ENCODE data around the gene CD44.

The CD44 gene

GRCh38 chr11:35271031-35271430 is 132.1 kb downstream of the CD44 start:
- DNase-seq = no peak

DNA sequence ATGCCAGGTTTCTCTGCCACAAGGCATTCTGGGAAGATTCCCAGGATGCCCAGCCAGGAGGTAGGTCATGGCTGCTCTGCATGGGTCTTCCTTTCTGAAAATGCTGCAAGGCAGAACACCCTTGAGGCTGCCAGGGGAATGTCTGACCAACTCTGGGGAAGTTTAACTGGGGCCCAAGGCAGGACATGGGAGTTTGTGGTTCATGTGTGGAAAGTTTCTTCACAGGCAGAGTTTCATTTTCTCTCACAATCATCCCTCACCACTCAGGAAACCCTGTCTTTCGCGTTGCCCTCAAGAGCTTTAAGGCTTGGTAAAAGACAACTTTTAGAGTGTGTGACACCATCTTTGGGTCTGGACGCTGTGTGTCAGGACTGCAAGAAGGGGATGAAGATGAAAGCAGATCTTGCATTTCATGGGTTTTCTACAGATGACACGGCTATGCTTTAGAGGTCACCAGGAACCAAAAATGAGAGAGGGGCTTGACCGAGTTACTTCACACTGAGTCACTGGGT is 133.5 kb downstream of the CD44 start:
- no peak for DNase-seq

DNA sequence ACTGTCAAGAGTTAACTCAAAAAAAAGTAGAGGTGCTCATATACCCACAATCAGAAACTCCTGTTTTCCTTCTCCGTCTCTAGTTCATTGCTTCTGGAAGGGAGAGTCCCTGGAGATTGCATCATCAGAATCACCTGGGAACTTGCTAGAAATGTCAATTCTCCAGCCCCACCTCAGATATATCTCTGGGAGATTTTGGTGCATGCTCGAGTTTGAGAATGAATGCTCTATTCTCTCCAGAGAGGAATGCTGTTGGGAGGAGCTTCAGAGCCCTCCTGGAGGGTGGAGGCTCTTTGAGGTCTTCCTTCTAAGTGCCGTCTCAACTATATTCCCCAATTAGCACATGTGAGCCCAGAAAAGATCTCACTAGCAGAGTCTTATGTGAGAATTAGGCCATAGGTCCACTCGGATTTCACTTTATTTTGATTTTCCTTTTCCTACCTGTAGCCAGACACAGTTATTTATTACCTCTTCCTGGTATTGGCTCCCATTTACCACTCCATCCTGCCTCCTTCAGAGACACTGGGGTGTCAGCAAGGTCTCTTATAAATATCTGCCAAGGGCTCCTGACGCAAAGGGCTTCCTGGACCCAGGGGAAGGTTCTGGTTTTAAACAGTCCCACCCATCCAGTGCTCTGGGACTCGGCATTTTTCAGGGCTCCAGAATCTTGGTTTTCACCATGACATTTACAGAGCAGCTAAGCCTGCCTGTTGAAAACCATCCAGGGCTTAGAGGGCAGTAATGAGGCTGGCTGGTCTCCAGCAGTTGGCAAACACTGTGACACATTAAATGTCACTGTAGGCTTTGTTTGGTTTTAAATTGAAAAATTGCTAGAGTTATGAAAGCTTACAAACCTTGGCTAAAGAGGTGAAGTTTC is 136.2 kb downstream of the CD44 start:
- DNase-seq = no peak

GRCh38 chr11:35275786-35276170 is 136.8 kb downstream of the CD44 start:
- no peak for DNase-seq

DNA sequence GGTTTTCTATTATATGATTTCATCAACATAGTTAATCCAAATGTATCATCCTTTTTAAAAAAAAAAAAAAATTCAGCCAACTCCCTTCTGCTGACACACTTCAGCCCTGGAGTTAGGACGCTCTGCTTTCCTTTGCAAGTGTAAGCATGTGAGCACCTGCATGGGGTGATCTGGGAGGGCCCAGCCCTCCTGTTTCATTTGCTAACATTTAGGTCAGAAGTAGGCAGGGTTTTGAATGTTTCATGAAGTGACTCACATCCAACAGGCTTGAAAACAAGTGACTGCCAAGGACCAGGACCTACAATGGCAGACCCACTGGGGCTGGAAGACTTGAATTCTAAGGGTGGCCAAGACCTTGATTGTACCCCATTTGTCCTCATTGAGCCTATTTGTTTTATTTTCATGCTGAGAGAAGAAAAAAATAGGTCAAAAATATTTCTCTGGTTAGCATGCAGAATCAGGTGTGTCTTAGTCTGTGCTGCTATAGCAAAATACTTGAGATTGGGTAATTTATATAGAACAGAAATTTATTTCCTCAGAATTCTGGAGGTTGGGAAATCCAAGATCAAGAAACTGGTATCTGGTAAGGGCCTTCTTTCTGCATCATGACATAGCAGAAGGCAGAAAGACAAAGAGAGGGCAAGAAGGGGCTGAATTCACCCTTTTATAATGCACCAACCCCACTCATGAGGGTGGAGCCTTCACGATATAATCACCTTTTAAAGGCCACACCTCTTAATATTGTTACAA is 137.6 kb downstream of the CD44 start:
- no peak for DNase-seq

DNA sequence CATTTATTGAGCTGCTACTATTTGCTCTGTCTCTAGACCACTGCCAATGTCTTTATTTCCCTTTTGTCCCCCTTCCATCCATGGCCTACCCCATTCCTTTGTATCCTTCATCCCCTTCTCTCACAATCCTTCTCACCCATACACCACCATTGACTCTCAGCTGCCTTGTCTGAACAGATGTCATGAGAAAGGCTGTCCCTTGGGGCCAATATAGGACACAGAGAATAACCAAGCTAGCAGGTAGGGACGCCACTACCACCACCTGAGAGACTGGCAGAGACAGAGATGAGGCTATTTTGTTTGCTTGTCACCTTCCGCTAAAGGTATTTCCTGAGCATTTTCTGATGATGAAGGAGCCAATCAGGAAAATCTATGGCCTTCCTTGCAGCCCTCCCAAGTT is 138.9 kb downstream of the CD44 start:
- no peak for DNase-seq

GRCh38 chr11:35280727-35281126 is 141.8 kb downstream of the CD44 start:
- no peak for DNase-seq

DNA sequence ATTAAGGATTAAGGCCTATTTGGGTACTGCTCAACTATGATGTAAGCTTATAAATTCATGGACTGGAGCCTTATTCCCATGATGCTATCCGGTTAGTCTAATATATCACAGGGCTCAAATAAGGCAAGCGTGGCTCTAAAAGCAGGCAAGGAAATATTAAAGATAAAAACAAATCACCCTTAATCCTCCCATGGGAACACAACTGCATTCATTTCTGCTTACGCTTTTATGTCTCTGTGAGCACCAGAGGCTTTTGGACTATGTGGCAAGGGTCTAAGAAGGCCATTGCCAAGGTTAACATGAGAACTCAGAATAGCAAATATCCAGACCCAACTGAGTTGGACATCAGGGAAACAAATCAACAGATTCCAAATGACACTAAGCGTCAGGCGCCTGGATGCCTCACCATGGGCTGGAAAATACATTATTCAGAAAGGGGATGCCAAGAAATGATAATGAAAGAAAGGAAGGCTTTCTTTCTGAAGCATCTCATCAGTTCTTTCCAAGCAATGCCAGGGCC is 142.3 kb downstream of the CD44 start:
- DNase-seq = no peak
